ENCODE measurements around the gene SLC35D1. TPM values are rescaled to one million over a fixed set of nuclear protein-coding genes. Genes with fewer than 3 reads are reported as not detected.
A peak's percentile ranks its signal among the peaks of the same experiment; 100 is the strongest.

The SLC35D1 gene
- total RNA-seq (2021; fragmentation: NEBNext Ultra II Directional; extraction: Animal tissue kit (Norgen Biotek cat#: 25700)): 10 to 100 TPM; 19.8 to 26.0 (median 22.3) TPM
- long read RNA-seq, full-length matches to known transcripts: 7 of 17 reads
- long read RNA-seq, partial matches to known transcripts: 1 of 17 reads
- long read RNA-seq, other reads (novel, unspliced or antisense): 9 of 17 reads

DNA sequence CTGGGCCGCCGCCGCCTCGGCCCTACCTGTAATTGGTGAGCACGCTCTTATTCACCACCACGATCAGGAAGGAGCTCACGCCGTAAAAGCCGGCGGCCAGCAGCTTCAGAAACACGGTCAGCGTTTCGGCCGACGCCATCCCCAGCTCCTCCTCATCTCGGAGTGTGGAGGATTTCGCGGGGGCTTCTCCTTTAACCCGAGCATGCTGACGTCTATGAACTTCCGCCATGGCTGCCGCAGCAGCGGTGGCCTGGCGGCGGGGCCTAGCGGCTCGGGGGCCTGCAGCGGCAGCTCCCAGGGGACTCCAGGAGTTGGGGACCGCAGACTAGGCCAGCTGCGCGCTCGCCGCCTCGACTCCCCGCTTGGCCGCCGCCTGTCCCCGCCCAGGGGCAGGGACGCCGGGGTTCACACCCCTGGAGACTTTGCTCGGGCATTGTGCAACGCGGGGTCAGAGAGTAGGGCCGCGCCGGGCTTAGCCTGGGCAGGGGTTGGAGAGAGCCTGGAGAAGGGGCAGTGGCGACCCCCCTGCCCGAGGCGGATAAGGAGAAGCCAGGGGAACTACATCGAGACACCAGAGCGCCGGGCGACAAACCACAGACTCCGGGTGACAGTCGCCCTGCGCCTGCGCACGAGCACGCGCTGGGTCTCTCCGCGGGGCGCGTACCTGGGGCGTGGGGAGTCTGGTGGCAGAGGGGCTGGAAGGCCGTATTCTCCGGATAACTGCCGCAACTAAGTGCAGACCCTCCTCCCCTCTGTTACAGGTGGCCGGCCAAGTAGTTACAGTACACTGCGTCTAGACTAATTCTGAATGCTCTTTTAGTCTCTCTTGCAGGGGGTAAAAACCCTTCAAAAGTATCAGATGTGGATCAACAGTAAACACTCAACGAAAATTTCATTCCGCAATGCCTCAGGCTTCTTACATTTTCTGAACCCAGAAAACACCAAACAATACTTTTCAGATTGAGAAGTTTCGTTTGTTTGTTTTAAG is at the start of gene SLC35D1:
TSS of gene SLC35D1 (minus strand) at position 364 of the 988 bp plus-strand sequence. CDS start at position 229, 135 bp downstream.
- H3K9me3 Mint-ChIP-seq: no peaks in the 10 kb centered on the region

DNA sequence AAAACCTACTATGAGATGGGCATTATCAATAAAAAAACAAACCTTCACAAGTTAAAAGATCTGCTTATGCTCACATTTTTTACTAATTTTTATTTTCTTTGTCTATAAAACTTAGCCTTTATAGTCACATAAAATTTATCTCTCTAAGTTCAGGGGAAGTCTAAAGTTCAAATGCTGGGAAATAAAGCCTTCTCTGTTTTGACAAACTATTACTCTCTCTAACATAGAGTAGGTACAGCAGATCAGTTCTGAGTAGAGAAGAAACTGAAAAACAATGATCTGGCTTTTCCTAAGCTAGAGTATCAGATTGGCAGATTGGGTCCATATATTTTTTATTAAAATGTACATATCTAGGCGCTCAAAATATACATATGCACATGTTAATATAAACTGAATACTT is 49.6 kb upstream of the SLC35D1 start:
- Mint-ChIP-seq H3K4me3 (no peak overlapping the region), H3K27me3 (ENCODE audit: insufficient read depth) (peaks cover 9% of the 10 kb centered on the region), H3K9me3 (no peaks in the 10 kb centered on the region), H3K4me1 (ENCODE audit: low read depth) (0 out of 2 replicates have a peak, but pooled peaks cover 6% of the 10 kb centered on the region), H3K27ac (no peak overlapping the region), H3K36me3 (ENCODE audit: low read depth) (no peaks in the 10 kb centered on the region)
- DNase-seq: no peak
- TF ChIP-seq, protein P1, sequence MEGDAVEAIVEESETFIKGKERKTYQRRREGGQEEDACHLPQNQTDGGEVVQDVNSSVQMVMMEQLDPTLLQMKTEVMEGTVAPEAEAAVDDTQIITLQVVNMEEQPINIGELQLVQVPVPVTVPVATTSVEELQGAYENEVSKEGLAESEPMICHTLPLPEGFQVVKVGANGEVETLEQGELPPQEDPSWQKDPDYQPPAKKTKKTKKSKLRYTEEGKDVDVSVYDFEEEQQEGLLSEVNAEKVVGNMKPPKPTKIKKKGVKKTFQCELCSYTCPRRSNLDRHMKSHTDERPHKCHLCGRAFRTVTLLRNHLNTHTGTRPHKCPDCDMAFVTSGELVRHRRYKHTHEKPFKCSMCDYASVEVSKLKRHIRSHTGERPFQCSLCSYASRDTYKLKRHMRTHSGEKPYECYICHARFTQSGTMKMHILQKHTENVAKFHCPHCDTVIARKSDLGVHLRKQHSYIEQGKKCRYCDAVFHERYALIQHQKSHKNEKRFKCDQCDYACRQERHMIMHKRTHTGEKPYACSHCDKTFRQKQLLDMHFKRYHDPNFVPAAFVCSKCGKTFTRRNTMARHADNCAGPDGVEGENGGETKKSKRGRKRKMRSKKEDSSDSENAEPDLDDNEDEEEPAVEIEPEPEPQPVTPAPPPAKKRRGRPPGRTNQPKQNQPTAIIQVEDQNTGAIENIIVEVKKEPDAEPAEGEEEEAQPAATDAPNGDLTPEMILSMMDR (IDR thresholded peaks at IDR 0.05): no peak

More for the DNA sequence above, at the start of gene SLC35D1:
- H3K4me3 Mint-ChIP-seq: peak within 1 kb of the TSS; percentile 92
- peaks cover 2% of the 10 kb centered on the region; the same call in 1 of the 2 replicates for H3K27me3 Mint-ChIP-seq (ENCODE audit: insufficient read depth)
- TF ChIP-seq, protein P1 (IDR thresholded peaks at IDR 0.05): no peak
- H3K36me3 Mint-ChIP-seq (ENCODE audit: low read depth): peaks cover 12% of the 10 kb centered on the region; the same call in 1 of the 2 replicates
- H3K4me1 Mint-ChIP-seq (ENCODE audit: low read depth): peaks cover 44% of the 10 kb centered on the region
- peak within 1 kb of the TSS; percentile 83 for H3K27ac Mint-ChIP-seq
- DNase-seq: peak; percentile 22

DNA sequence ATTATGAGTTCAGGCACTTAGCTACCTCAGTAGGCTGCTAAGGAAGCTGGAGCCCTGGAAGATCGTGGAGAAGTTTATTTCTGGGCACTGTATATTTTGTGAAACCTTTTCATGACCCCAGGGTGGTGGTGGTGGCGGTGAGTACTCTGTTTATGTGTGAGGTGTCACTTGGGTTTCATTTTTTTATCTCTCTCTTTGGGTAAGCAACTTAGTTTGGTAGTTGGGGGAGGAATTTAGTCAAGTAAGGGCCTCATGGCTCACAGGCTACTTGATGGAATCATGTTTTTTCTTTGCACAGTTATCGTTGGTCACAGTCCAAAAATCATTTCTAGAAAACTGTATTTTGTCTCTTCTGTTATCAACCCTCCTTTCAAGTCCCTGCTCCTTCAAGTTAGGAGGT is 46.9 kb upstream of the SLC35D1 start:
- no peak for DNase-seq
- H3K4me1 Mint-ChIP-seq (ENCODE audit: low read depth): 0 out of 2 replicates have a peak, but pooled peaks cover 6% of the 10 kb centered on the region
- H3K27me3 Mint-ChIP-seq (ENCODE audit: insufficient read depth): peaks cover 7% of the 10 kb centered on the region
- H3K4me3 Mint-ChIP-seq: no peak overlapping the region
- TF ChIP-seq, protein P1 (IDR thresholded peaks at IDR 0.05): no peak
- H3K36me3 Mint-ChIP-seq (ENCODE audit: low read depth): no peaks in the 10 kb centered on the region
- no peak overlapping the region for H3K27ac Mint-ChIP-seq
- H3K9me3 Mint-ChIP-seq: no peaks in the 10 kb centered on the region

DNA sequence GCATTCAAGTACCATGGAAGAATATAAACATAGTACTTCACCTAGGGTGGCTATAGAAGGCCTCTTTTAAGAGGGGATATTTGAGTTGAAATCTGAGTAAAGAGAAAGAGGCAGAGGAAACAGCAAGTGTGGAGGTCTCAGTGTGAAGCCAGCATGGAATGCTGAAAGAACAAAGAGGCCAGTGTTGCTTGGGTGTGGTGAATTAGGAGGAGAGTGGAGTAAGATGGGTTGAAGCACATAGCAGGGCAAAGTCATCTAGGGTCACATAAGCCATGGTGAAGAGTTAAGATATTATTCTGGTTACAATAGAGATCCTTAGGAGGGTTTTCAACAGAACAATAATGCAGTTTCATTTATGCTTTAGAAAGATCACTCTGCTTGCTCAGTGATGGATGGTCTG is 43.4 kb upstream of the SLC35D1 start:
- Mint-ChIP-seq H3K27me3 (ENCODE audit: insufficient read depth) (peaks cover 14% of the 10 kb centered on the region), H3K27ac (no peak overlapping the region), H3K4me3 (no peak overlapping the region), H3K4me1 (ENCODE audit: low read depth) (0 out of 2 replicates have a peak, but pooled peaks cover 6% of the 10 kb centered on the region), H3K9me3 (no peaks in the 10 kb centered on the region), H3K36me3 (ENCODE audit: low read depth) (no peaks in the 10 kb centered on the region)
- DNase-seq: no peak
- TF ChIP-seq, protein P1 (IDR thresholded peaks at IDR 0.05): no peak

DNA sequence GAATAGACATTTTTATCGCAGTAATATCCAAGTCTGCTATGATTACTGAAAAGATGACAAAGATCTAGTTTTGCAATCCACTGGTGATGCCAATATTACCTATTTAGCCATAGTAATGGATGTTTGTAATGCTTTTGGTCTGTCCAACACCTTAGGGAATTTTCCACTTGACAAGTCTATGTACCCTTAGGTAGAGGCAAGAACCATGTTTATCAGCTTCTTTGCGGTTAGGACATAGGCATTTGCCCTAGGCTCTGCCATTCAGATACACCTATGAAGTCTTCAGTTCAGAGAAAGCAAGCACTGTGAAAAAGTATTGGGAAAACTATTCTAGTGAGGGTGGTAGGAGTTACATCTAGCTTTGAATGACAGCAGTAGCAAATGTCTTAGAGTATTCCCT is 40.2 kb upstream of the SLC35D1 start:
- DNase-seq: no peak
- no peak overlapping the region for H3K27ac Mint-ChIP-seq
- TF ChIP-seq, protein P1 (IDR thresholded peaks at IDR 0.05): no peak
- H3K4me3 Mint-ChIP-seq: no peak overlapping the region
- H3K9me3 Mint-ChIP-seq: no peaks in the 10 kb centered on the region
- no peaks in the 10 kb centered on the region for H3K36me3 Mint-ChIP-seq (ENCODE audit: low read depth)
- H3K4me1 Mint-ChIP-seq (ENCODE audit: low read depth): no peaks in the 10 kb centered on the region
- peaks cover 18% of the 10 kb centered on the region for H3K27me3 Mint-ChIP-seq (ENCODE audit: insufficient read depth)
